Trophoblast cell (in vitro differentiated cells and primary cell): Measurements from ENCODE around the gene TSFM.

Experiments used
- DNase-seq, 2 donors: peaks; one replicate each; pipeline ENCODE4 v3.0.0-alpha.2; 2016
- H2AFZ ChIP-seq: 2 replicates; pipeline ENCODE4 v1.6.1; 2013; ENCODE audit warnings: low read length, moderate library complexity, mild to moderate bottlenecking; ENCODE audit not compliant: insufficient read depth, poor library complexity
- H2AK5ac ChIP-seq: 2 replicates; pipeline ENCODE4 v1.6.1; 2013; ENCODE audit warnings: mild to moderate bottlenecking, low read length
- H2BK120ac ChIP-seq: 2 replicates; pipeline ENCODE4 v1.6.1; 2013; ENCODE audit warnings: low read length, mild to moderate bottlenecking, moderate library complexity; ENCODE audit not compliant: insufficient read depth, poor library complexity
- H2BK12ac ChIP-seq: 2 replicates; pipeline ENCODE4 v1.6.1; 2013; ENCODE audit warnings: mild to moderate bottlenecking, low read length, moderate library complexity
- H2BK5ac ChIP-seq: 2 replicates; pipeline ENCODE4 v1.6.1; 2013; ENCODE audit warnings: low read length, low read depth, moderate library complexity, mild to moderate bottlenecking; ENCODE audit not compliant: poor library complexity
- H3K14ac ChIP-seq: 2 replicates; pipeline ENCODE4 v1.6.1; 2013; ENCODE audit warnings: mild to moderate bottlenecking, low read length
- H3K18ac ChIP-seq: 2 replicates; pipeline ENCODE4 v1.6.1; 2013; ENCODE audit warnings: mild to moderate bottlenecking, low read length
- H3K23ac ChIP-seq: 2 replicates; pipeline ENCODE4 v1.6.1; 2013; ENCODE audit warnings: low read length
- H3K27ac ChIP-seq: 2 replicates; pipeline ENCODE4 v1.5.1; 2013; ENCODE audit warnings: low read depth, mild to moderate bottlenecking, inconsistent platforms, low read length, moderate library complexity
- H3K27me3 ChIP-seq: 2 replicates; pipeline ENCODE4 v1.6.1; 2013; ENCODE audit warnings: inconsistent platforms, mild to moderate bottlenecking, low read length, moderate library complexity; ENCODE audit not compliant: insufficient read depth
- H3K36me3 ChIP-seq, 2 experiments: 1 replicate in 1 of 2; 2 replicates in 1 of 2; pipeline ENCODE4 v1.6.1; 2013; ENCODE audit warnings: low read length in 2 of 2, mild to moderate bottlenecking in 2 of 2, moderate library complexity in 1 of 2; ENCODE audit not compliant: insufficient read depth in 2 of 2, control insufficient read depth in 1 of 2
- H3K4ac ChIP-seq: 2 replicates; pipeline ENCODE4 v1.6.1; 2013; ENCODE audit warnings: low read depth, mild to moderate bottlenecking, low read length, moderate library complexity
- H3K4me1 ChIP-seq, 2 experiments: 1 replicate in 1 of 2; 2 replicates in 1 of 2; pipeline ENCODE4 v1.6.1; 2013; ENCODE audit warnings: low read length in 2 of 2, mild to moderate bottlenecking in 2 of 2, moderate library complexity in 1 of 2; ENCODE audit not compliant: insufficient read depth in 2 of 2, control insufficient read depth in 1 of 2
- H3K4me2 ChIP-seq: 2 replicates; pipeline ENCODE4 v1.6.1; 2013; ENCODE audit warnings: inconsistent platforms, mild to moderate bottlenecking, low read length, moderate library complexity
- H3K4me3 ChIP-seq: 2 replicates; pipeline ENCODE4 v1.5.1; 2013; ENCODE audit warnings: mild to moderate bottlenecking, low read depth, low read length, inconsistent platforms
- H3K79me1 ChIP-seq: one replicate; pipeline ENCODE4 v1.6.1; 2013; ENCODE audit warnings: low read length
- H3K79me2 ChIP-seq: 2 replicates; pipeline ENCODE4 v1.6.1; 2013; ENCODE audit warnings: low read length, mild to moderate bottlenecking; ENCODE audit not compliant: control insufficient read depth, insufficient read depth, poor library complexity
- H3K9ac ChIP-seq: 2 replicates; pipeline ENCODE4 v1.6.1; 2013; ENCODE audit warnings: mild to moderate bottlenecking, low read length
- H3K9me3 ChIP-seq: 2 replicates; pipeline ENCODE4 v1.6.1; 2013; ENCODE audit warnings: low read depth, mild to moderate bottlenecking, control low read depth, inconsistent platforms, low read length; ENCODE audit not compliant: insufficient read depth
- H4K12ac ChIP-seq: 2 replicates; pipeline ENCODE4 v1.6.1; 2013; ENCODE audit warnings: low read depth, mild to moderate bottlenecking, low read length, moderate library complexity
- H4K8ac ChIP-seq: 2 replicates; pipeline ENCODE4 v1.6.1; 2013; ENCODE audit warnings: low read depth, mild to moderate bottlenecking, low read length, moderate library complexity
- H4K91ac ChIP-seq: one replicate; pipeline ENCODE4 v1.6.1; 2013; ENCODE audit warnings: low read depth, mild to moderate bottlenecking, low read length, moderate library complexity
- WGBS: extraction: QIAGEN DNeasy Blood & Tissue Kit; methylation state at CpG from one replicate; pipeline ENCODE4 v1.1.7; 2013; ENCODE audit warnings: missing lambda C conversion rate; ENCODE audit not compliant: insufficient read length, insufficient coverage; ENCODE audit errors: extremely low coverage; 5-methylcytosine and 5-hydroxymethylcytosine counted together

TSFM gene

GRCh38 chr12:57735952-57736740 lies 46.4 kb upstream of the TSFM start:
- Histone ChIP-seq H3K9ac (no peak overlapping the region), H2AK5ac (no peak overlapping the region), H4K8ac (no peak overlapping the region), H3K27ac (no peak overlapping the region), H3K27me3 (peaks cover 74% of the 10 kb centered on the region), H3K18ac (no peak overlapping the region), H3K4me1 (peaks cover 0 to 7% of the 10 kb centered on the region in 2 experiments), H2BK120ac (no peak overlapping the region), H2AFZ (no peak overlapping the region), H3K23ac (no peak overlapping the region), H2BK5ac (no peak overlapping the region), H3K79me2 (no peaks in the 10 kb centered on the region), H4K12ac (no peak overlapping the region), H3K4me3 (no peak overlapping the region), H3K9me3 (peaks cover 7% of the 10 kb centered on the region), H3K79me1 (no peaks in the 10 kb centered on the region), H3K4me2 (peak overlapping the region; percentile 29), H3K14ac (no peak overlapping the region), H4K91ac (no peak overlapping the region), H3K36me3 (no peaks in the 10 kb centered on the region), H2BK12ac (no peak overlapping the region), H3K4ac (no peak overlapping the region)
- WGBS: no CpG with 5 or more reads among the region's 49 CpGs
- peak in 1 of 2 donors; percentile 31 for DNase-seq

- no CpG with 5 or more reads among the region's 31 CpGs for WGBS
Observed at GRCh38 chr12:57736741-57737466, 45.7 kb upstream of the TSFM start.

GRCh38 chr12:57737467-57738460 lies 44.8 kb upstream of the TSFM start:
- Histone ChIP-seq H3K79me1 (no peaks in the 10 kb centered on the region), H4K91ac (no peak overlapping the region), H2BK120ac (no peak overlapping the region), H2BK5ac (no peak overlapping the region), H3K27me3 (peaks cover 77% of the 10 kb centered on the region), H3K4me1 (peaks cover 0 to 7% of the 10 kb centered on the region in 2 experiments), H3K27ac (no peak overlapping the region), H2BK12ac (no peak overlapping the region), H3K23ac (no peak overlapping the region), H3K4me3 (no peak overlapping the region), H2AK5ac (no peak overlapping the region), H3K9me3 (peaks cover 8% of the 10 kb centered on the region), H3K4me2 (peak overlapping the region; percentile 62), H4K8ac (no peak overlapping the region), H3K9ac (no peak overlapping the region), H2AFZ (no peak overlapping the region), H3K4ac (no peak overlapping the region), H3K14ac (no peak overlapping the region), H3K36me3 (no peaks in the 10 kb centered on the region), H3K18ac (no peak overlapping the region), H4K12ac (no peak overlapping the region), H3K79me2 (no peaks in the 10 kb centered on the region)
- WGBS: no CpG with 5 or more reads among the region's 110 CpGs
- DNase-seq: no peak

More at GRCh38 chr12:57736741-57737466, 45.7 kb upstream of the TSFM start:
- Histone ChIP-seq H3K4ac (no peak overlapping the region), H4K8ac (no peak overlapping the region), H3K4me2 (no peak overlapping the region), H2BK12ac (no peak overlapping the region), H3K14ac (no peak overlapping the region), H3K4me1 (peaks cover 0 to 7% of the 10 kb centered on the region in 2 experiments), H2AFZ (no peak overlapping the region), H2BK5ac (no peak overlapping the region), H4K12ac (no peak overlapping the region), H3K4me3 (no peak overlapping the region), H3K27me3 (peaks cover 79% of the 10 kb centered on the region), H3K9ac (no peak overlapping the region), H3K79me1 (no peaks in the 10 kb centered on the region), H3K23ac (no peak overlapping the region), H3K27ac (no peak overlapping the region), H2AK5ac (no peak overlapping the region), H3K9me3 (peaks cover 8% of the 10 kb centered on the region), H3K18ac (no peak overlapping the region), H3K36me3 (no peaks in the 10 kb centered on the region), H2BK120ac (no peak overlapping the region), H4K91ac (no peak overlapping the region), H3K79me2 (no peaks in the 10 kb centered on the region)
- no peak for DNase-seq

- no peaks in the 10 kb centered on the region for H3K79me2 ChIP-seq
- H3K9me3 ChIP-seq: peaks cover 8% of the 10 kb centered on the region
- no peak within 1 kb of the TSS for H3K4me3 ChIP-seq
- H3K4me1 ChIP-seq: peaks cover 0 to 7% of the 10 kb centered on the region in 2 experiments
- no peak within 1 kb of the TSS for H2BK12ac ChIP-seq
- no peak within 1 kb of the TSS for H2AFZ ChIP-seq
- peak within 1 kb of the TSS; percentile 62 for H3K4me2 ChIP-seq
- no peak within 1 kb of the TSS for H3K23ac ChIP-seq
- no peak within 1 kb of the TSS for H4K91ac ChIP-seq
- H3K27ac ChIP-seq: no peak within 1 kb of the TSS
- H4K8ac ChIP-seq: no peak within 1 kb of the TSS
- H3K18ac ChIP-seq: no peak within 1 kb of the TSS
- H4K12ac ChIP-seq: no peak within 1 kb of the TSS
- no peaks in the 10 kb centered on the region for H3K36me3 ChIP-seq
- DNase-seq: no peak
- WGBS: no CpG with 5 or more reads among the region's 36 CpGs
- no peak within 1 kb of the TSS for H3K4ac ChIP-seq
- no peak within 1 kb of the TSS for H3K14ac ChIP-seq
- no peak within 1 kb of the TSS for H2BK120ac ChIP-seq
- no peak within 1 kb of the TSS for H3K9ac ChIP-seq
- peaks cover 77% of the 10 kb centered on the region for H3K27me3 ChIP-seq
- no peaks in the 10 kb centered on the region for H3K79me1 ChIP-seq
- H2BK5ac ChIP-seq: no peak within 1 kb of the TSS
- H2AK5ac ChIP-seq: no peak within 1 kb of the TSS
Observed at GRCh38 chr12:57738661-57739237, 43.8 kb upstream of the TSFM start, which contains the start of gene AGAP2. Gene AGAP2 (minus strand): TSS chr12:57738742. CDS start chr12:57738246, 496 bp downstream.
